ENCODE measurements around the gene FMNL2. TPM values are rescaled to one million over a fixed set of nuclear protein-coding genes. Genes with fewer than 3 reads are reported as not detected.

Gene FMNL2
- total and polyA plus RNA-seq, 8 donors = 7.8 to 100.0 (median 36.5) TPM

- H3K9me3 ChIP-seq = no peaks in the 10 kb centered on the region
Measured at GRCh38 chr2:152606941-152607340, 272.0 kb downstream of the FMNL2 start.

GRCh38 chr2:152607793-152608300, 272.9 kb downstream of the FMNL2 start:
- no peak for DNase-seq
- TF ChIP-seq POLR2A (IDR thresholded peaks at IDR 0.05) (no peak), POLR2AphosphoS5 (IDR thresholded peaks at IDR 0.05) (no peak), EP300 (IDR thresholded peaks at IDR 0.05) (no peak), CTCF (IDR thresholded peaks at IDR 0.05) (no peak)
- peaks cover 0 to 16% (median 5%) of the 10 kb centered on the region in 4 donors for H3K36me3 ChIP-seq
- H3K27ac ChIP-seq = no peak overlapping the region
- H3K4me1 ChIP-seq = peaks cover 0 to 10% (median 0%) of the 10 kb centered on the region in 4 donors
- H3K27me3 ChIP-seq = no peaks in the 10 kb centered on the region
- intact Hi-C loops (cut with DNase I; ENCODE audit: low total_unique reads) = no loop called here
- 86 to 98% (median 95%) methylated on average over 7 of the region's 7 CpGs for WGBS, 5 donors
- H3K4me3 ChIP-seq = no peak overlapping the region
- H3K9me3 ChIP-seq = no peaks in the 10 kb centered on the region

More at GRCh38 chr2:152606941-152607340, 272.0 kb downstream of the FMNL2 start:
- intact Hi-C loops (cut with DNase I; ENCODE audit: low total_unique reads) = no loop called here
- Histone ChIP-seq H3K27me3 (no peaks in the 10 kb centered on the region), H3K4me1 (peaks cover 0 to 7% (median 0%) of the 10 kb centered on the region in 4 donors), H3K27ac (no peak overlapping the region), H3K4me3 (no peak overlapping the region), H3K36me3 (peaks cover 0 to 14% (median 5%) of the 10 kb centered on the region in 4 donors)
- DNase-seq = no peak
- TF ChIP-seq POLR2AphosphoS5 (IDR thresholded peaks at IDR 0.05) = no peak
- TF ChIP-seq POLR2A (IDR thresholded peaks at IDR 0.05) = no peak
- TF ChIP-seq CTCF (IDR thresholded peaks at IDR 0.05) = no peak
- TF ChIP-seq EP300 (IDR thresholded peaks at IDR 0.05) = no peak
- WGBS, 5 donors = 42 to 58% (median 50%) methylated on average over 2 of the region's 2 CpGs

GRCh38 chr2:152609154-152609553, 274.2 kb downstream of the FMNL2 start:
- TF ChIP-seq CTCF (IDR thresholded peaks at IDR 0.05) = no peak
- TF ChIP-seq EP300 (IDR thresholded peaks at IDR 0.05) = no peak
- no peak for TF ChIP-seq POLR2AphosphoS5 (IDR thresholded peaks at IDR 0.05)
- no peak for TF ChIP-seq POLR2A (IDR thresholded peaks at IDR 0.05)
- Histone ChIP-seq H3K4me1 (peaks cover 0 to 13% (median 0%) of the 10 kb centered on the region in 4 donors), H3K4me3 (no peak overlapping the region), H3K9me3 (no peaks in the 10 kb centered on the region), H3K27ac (no peak overlapping the region), H3K36me3 (peaks cover 0 to 18% (median 5%) of the 10 kb centered on the region in 4 donors), H3K27me3 (no peaks in the 10 kb centered on the region)
- DNase-seq = no peak
- 76 to 87% (median 82%) methylated on average over 2 of the region's 2 CpGs for WGBS, 5 donors
- intact Hi-C loops (cut with DNase I; ENCODE audit: low total_unique reads) = no loop called here

GRCh38 chr2:152609699-152610098, 274.7 kb downstream of the FMNL2 start:
- TF ChIP-seq EP300 (IDR thresholded peaks at IDR 0.05) = no peak
- TF ChIP-seq POLR2AphosphoS5 (IDR thresholded peaks at IDR 0.05) = no peak
- TF ChIP-seq CTCF (IDR thresholded peaks at IDR 0.05) = no peak
- Histone ChIP-seq H3K36me3 (peaks cover 0 to 19% (median 8%) of the 10 kb centered on the region in 4 donors), H3K4me1 (peaks cover 0 to 13% (median 0%) of the 10 kb centered on the region in 4 donors), H3K27me3 (no peaks in the 10 kb centered on the region), H3K27ac (no peak overlapping the region), H3K9me3 (no peaks in the 10 kb centered on the region), H3K4me3 (no peak overlapping the region)
- 46 to 95% (median 85%) methylated on average over 1 of the region's 1 CpG for WGBS, 5 donors
- intact Hi-C loops (cut with DNase I; ENCODE audit: low total_unique reads) = no loop called here
- DNase-seq = no peak

Measured in stomach (tissue), 9 donors.